Suprapubic skin (tissue), 4 donors: Measurements from ENCODE around the gene SPAG7.

Source experiments
- CTCF ChIP-seq, 2 donors: fragments of 200-600 bp in 1 of 2; fragments of 450-650 bp in 1 of 2; sonication (generic) in 1 of 2; IDR thresholded peaks; one replicate each; pipeline ENCODE4 v1.5.1; 2016 to 2019; ENCODE audit warnings: antibody characterized with exemption in 2 of 2, mild to moderate bottlenecking in 1 of 2, moderate library complexity in 1 of 2
- EP300 ChIP-seq: sonication (generic); formaldehyde crosslinking; IDR thresholded peaks from one replicate; pipeline ENCODE4 v1.6.1; 2017; ENCODE audit warnings: antibody characterized with exemption
- POLR2A ChIP-seq, 2 donors: fragments of 450-650 bp; IDR thresholded peaks; one replicate each; pipeline ENCODE4 v1.6.1; 2017; ENCODE audit warnings: antibody characterized with exemption in 2 of 2, mild to moderate bottlenecking in 2 of 2, moderate library complexity in 2 of 2
- POLR2AphosphoS5 ChIP-seq, 3 donors: sonication (generic); formaldehyde crosslinking; IDR thresholded peaks; one replicate each; pipeline ENCODE4 v1.6.1; 2017; ENCODE audit warnings: antibody characterized with exemption in 3 of 3

- no peak for TF ChIP-seq POLR2A (IDR thresholded peaks at IDR 0.05)
- no peak for TF ChIP-seq CTCF (IDR thresholded peaks at IDR 0.05)
- no peak for TF ChIP-seq POLR2AphosphoS5 (IDR thresholded peaks at IDR 0.05)
- TF ChIP-seq EP300 = no peak
Measured at GRCh38 chr17:4935650-4936049, 32.0 kb downstream of the SPAG7 start.
